Activated T-helper 1 cell treated with Interleukin-2 at 50 U/mL for 16 hours (primary cell): ENCODE results near the gene ACP5.
"Not testable (repeated sequence)": the region's sequence is repeated elsewhere in the genome, so short reads cannot be mapped to it uniquely, and the experiment has no call there.

Experiments used
- DNase-seq: peaks from one replicate; pipeline ENCODE4 v3.0.0-alpha.2; 2020; ENCODE audit warnings: low read depth

ACP5 gene

DNA sequence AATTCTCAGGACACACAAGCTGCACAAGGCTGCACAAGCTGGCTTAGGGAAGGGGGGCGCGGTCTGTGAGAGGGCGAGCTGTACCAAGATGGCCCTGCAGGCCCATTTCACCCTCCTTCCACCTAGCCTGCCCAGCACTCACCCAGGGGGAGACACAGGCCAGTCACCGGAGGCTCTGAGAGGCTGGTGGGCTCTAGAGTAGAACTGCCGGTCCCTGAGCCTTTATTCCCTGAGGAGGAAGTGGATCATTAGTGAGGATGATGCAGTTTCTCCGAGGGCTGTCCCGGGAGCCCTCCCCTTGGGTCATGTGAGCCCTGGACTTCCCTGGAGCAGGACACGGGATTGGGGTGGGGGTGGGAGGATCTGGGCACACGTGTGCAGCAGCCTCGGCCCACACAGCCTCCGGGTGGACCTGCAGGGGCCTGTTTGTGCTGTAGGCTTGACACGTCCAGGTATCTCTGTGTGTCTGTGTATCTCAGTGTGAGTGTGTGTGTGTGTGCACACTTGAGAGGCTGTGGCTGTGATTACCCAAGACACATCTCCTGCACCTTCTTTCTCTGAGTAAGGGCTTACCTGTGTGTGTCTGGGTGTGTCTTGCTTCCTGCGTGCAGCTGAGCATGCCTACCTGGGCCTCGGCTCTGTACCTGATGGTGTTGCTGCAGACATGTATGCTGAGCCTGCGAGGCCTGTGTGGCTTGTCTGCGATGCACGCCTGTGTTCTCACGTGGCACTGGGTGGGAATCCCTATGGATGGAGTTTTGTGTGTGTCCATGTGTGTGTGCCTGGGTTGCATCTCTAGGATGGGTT lies at the start of gene ACP5:
Gene ACP5, minus strand, starts transcription at position 195 of the 807 bp plus-strand sequence. CDS start 328 bp downstream, outside the sequence.
- no peak for DNase-seq

DNA sequence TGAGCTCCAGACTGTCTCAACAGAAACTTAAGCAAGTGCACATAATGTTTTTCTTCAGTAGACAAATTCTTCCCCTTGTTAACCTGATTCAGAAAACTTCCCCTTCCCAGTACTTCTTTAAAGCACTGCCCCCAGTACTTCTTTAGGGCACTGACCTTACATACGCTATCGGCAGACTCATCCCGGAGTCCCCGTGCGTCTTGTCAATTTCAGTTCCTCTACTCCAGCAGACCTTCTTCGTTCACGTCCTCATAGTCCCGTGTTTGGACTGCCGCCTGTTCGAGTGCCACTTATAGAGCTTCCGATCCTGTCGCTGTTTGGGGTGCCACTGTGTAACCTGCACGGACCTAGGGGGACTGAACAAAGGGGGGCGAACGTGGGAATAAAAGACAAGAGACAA lies 48.8 kb upstream of the ACP5 start:
- no peak for DNase-seq

DNA sequence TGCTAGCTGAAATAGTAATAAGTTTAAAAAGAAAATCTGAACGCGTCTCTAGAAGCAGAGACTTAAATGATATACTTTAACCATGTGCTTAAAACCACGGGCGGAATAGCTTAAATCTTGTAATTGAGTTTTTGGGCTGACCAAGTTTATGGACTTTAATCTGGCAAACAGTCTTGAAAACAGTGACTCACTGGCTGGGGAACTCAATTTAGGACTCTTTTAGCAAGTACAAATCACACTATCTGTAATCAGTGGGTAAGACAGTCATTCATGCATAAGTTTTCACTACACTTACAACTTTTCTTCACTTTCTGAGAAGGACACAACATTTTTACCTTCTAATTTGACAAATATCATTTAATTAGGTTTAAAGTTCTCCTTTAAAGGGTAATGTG lies 46.6 kb upstream of the ACP5 start:
- no peak for DNase-seq

DNA sequence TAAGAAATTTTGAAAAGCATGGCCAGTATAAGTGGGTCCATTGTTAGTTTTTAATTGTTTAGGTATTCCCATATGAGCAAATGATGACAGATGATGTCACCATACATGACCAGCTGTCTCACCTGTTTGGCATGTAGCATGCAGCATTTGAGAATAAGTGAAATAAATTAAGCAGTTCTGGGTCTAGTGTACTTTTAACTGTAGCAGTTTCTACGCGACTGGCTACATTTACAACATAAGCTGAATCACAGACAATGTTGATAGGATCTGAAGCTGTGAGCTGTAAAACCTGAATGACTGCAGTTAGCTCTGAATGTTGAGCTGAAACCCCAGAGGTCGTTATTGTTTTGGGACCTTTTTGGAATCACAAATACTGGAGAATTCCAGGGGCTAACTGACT lies 45.0 kb upstream of the ACP5 start:
- not testable (repeated sequence) for DNase-seq

DNA sequence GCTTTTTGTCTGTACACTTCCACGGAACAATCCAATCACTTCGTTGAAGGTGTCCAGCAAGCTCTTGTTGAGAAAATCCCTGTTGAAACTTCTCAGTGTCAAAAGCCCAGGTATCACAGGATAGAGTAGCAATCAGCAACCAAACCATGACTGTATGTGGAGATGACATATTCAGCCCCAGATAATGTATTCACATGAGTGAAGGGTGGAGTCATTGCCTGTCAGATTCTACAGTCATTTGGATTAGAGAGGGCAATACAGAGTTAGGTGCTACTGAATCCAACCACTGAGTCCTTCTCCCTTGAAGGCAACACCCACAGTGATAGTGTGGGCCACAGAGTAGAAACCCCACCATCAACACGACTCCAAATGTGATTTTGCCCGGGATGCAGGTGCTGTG lies 43.1 kb upstream of the ACP5 start:
- no peak for DNase-seq

DNA sequence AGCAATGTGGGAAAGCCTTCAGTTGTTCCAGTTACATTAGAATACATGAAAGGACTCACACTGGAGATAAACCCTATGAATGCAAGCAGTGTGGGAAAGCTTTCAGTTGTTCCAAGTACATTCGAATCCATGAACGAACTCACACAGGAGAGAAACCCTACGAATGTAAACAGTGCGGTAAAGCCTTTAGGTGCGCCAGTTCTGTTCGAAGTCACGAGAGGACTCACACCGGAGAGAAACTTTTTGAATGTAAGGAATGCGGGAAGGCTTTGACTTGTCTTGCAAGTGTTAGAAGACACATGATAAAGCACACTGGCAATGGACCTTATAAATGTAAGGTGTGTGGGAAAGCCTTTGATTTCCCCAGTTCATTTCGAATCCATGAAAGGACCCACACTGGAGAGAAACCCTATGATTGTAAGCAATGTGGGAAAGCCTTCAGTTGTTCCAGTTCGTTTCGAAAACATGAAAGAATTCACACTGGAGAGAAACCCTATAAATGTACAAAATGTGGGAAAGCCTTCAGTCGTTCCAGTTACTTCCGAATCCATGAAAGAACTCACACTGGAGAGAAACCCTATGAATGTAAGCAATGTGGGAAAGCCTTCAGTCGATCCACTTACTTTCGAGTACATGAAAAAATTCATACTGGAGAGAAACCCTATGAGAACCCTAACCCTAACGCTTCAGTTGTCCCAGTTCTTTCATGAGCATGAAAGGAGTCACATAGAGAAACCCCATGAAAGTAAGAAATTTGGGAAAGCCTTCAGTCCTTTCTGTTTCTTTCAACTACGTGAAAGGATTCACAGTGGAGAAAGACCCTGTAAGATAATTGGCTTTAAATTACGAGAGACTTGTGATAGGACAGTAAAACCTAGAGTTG lies 40.0 kb upstream of the ACP5 start:
- no peak for DNase-seq

DNA sequence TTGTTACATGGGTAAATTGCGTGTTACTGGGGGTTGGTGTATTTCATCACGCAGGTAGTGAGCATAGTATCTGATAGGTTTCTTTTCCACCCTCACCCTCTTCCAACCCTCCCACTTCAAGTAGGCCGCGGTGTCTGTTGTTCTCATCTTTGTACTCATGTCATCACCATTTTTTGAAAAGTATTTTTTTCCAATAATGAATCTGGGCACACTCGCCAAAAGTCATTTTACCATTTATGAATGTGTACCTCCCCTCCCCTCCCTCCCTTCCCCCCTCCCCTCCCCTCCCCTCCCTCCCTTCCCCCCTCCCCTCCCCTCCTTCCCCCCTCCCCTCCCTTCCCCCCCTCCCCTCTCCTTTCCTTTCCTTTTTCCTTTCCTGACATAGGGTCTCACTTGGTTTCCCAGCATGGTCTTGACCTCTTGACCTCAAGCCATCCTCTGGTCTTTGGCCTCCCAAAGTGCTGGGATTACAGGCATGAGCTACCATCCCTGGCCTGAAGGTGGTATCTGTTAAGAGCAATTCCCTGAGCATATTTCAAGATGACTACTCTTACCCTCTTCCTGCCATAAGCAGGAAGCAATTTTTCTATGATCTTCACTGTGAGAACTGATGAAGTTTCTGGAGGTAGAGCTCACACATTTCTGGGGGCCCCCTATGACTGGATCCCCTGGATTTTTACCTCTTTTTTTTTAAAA lies 35.5 kb upstream of the ACP5 start:
- no peak for DNase-seq

DNA sequence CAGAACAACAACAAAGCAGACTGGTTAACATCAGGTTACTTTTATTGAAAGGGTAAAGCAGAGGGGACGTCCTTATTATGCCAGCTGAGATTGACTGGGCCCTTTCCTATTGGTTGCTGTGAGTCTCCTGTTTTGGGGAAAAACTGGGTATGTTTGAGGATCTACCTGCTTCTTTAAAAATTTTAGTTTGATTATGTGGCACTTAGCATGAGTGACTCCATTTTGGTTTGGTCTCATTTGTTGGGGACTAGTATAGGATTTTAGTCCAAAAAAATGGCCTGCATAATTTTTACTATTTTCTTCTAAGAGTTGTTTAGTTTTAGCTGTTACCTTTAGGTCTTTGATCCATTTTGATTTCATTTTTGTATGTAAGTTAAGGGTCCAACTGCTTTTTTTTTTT lies 34.3 kb upstream of the ACP5 start:
- no peak for DNase-seq

DNA sequence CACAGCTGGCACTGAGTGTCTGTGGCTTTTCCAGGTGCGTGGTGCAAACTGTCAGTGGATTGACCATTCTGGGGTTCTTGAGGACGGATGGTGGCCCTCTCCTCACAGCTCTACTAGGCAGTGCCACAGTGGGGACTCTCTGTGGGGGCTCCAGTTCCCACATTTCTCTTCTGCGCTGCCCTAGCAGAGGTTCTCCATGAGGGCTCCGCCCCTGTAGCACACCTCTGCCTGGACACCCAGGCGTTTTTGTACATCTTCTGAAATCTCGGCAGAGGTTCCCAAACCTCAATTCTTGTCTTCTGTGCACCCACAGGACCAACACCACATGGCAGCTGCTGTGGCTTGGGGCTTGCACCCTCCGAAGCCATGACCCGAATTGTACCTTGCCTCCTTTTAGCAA lies 29.0 kb upstream of the ACP5 start:
- DNase-seq: no peak

DNA sequence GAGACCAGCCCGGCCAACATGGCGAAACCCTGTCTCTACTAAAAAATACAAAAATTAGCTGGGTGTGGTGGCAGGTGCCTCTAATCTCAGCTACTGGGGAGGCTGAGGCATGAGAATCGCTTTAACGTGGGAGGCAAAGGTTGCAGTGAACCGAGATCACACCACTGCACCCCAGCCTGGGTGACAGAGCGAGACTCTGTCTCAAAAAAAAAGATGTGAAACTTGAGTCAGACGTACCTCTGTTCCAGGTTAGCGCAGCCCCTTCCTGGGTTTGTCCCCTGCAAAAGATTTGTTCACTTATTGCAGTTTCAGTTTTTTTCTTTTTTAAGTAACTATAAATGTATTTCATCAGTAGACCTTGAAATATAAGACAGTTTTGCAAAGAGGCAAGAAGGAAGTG lies 22.3 kb upstream of the ACP5 start:
- DNase-seq: not testable (repeated sequence)

DNA sequence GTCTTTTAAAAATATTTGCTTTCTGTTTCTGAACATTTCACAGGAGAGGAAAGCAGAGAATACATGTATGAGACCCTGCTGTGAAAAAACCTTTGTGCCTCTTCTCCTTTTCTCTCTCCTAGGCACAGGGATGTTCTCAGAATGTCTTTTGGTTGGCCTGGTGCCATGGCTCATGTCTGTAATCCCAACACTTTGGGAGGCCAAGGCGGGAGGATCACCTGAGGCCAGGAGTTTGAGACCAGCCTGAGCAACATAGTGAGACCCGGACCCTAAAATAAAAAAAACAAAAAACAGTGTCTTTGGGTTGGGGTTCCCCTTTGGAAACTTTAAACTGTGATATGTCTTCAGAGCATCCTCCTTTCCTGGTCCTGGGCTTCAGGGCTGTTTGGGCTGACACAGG lies 21.3 kb upstream of the ACP5 start:
- no peak for DNase-seq

DNA sequence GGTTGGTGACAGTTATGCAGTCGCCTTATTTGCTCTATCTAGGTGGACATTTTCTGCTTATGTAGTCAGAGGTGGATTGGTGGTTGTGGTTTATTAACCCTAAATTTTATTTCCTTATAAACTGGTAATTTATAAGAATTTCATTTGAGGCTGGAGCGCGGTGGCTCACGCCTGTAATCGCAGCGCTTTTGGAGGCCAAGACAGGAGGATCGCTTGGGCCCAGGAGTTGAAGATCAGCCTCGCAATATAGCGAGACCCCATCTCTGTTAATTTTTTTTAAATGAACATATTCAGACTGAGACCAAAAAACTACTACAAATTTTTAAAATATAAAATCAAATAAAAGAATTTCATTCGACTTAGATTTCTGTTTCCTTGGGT lies 20.6 kb upstream of the ACP5 start:
- DNase-seq: no peak

DNA sequence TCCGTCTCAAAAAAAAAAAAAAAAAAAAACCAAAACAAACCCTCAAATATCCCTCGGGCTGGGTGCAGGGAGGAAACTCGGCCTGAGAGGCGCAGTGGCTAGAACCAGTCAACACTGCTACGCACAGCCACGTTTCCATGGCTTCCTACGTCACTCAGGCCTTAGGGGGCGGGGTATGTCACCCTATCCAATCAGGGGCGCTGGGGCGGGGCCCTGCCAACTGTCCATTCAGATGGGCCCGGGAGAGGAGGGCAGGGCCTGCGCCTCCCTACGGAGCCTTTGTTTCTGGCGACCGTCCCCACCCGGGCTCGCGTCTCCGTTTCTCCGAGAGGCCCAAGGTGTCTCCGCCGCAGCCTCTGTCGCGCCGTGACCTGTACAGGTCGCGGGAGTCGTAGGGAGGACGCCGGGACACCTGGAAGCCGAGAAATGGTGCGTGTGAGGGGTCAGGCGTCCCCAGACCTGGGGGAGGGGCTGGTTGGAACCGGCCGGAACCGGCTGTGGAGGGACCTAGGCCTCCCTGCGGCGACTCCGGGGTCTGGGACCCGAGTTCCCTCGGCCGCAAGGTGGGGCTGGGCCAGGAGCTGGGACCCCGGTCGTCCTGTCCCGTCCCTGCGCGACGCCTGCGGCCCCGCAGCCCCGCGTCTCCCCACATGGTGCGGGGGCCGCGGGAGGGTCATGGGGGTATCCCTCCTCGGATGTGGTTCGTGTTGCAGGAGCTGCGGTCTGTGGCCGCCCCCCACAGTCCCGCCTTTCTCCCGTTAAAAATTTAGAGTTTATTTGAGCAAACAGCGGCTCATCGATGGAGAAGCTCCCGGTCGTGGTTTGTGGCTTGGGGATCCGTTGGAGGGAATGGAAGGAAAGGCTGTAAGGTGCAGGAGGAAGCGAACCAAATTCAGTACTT lies 20.0 kb upstream of the ACP5 start, which contains the start of gene ZNF627:
Gene ZNF627, plus strand, starts transcription at position 282 of the 901 bp plus-strand sequence. Its CDS starts 145 bp downstream, at position 427.
- peak; percentile 91 for DNase-seq

DNA sequence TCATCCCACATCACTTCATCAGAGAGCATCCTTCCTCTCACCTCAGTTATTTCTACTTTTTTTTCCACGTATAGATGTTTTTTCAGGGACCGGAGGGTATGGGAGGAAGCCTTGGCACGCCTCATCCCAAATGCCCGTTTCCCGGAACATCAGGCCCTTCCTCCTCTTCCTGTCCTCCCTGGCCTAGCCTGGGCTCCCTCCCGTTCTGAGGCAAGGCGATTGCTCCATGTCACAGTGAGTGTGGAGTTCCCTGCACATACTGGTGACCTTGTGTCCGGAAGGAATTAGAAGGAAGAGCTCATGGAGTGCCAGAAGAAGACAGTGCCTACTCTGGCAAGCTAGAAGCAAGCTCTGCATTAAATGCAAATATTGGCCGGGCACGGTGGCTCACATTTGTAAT lies 18.7 kb upstream of the ACP5 start:
- DNase-seq: no peak

DNA sequence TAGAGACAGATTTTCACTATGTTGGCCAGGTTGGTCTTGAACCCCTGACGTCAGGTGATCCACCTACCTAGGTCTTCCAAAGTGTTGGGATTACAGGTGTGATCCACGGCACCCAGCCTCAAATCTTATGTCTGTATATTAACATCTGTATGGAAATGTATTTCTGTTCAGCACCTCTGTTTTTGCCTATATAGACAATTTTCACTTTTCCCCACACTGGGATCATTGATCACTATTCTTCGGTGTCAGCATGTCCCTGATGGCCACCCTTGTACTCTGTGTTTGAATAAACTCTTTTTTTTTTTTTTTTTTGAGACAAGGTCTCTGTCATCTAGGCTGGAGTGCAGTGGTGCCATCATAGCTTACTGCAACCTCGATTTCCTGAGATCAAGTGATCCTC lies 16.6 kb upstream of the ACP5 start:
- no peak for DNase-seq

DNA sequence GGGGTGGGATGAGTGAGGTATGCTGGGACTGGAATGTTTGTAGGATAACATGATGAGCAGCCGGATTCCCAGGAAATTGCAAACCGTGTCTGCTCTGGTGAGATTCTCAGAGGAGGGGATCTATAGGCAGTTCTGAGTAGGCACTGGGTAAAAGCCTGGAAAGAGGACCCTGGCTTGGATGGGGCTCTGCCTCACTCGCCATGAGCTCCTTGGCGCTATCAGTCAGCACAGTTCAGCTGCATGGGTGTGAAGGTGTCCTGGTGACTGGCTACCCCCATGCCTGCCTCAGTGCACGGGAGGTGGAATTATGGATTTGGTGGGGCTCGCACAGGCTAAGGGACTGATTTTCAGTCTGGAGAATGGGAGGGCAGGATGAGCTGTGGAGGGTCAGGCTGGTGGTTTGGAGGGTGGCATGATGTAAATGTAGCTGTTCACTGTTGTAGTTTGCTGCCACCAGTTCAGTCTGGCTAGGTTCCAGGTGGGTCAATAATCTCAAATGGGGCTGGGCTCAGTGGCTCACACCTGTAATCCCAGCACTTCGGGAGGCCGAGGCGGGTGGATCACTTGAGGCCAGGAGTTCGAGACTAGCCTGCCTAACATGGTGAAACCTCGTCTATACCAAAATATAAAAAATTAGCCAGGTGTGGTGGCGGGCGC lies 10.7 kb upstream of the ACP5 start:
- no peak for DNase-seq

DNA sequence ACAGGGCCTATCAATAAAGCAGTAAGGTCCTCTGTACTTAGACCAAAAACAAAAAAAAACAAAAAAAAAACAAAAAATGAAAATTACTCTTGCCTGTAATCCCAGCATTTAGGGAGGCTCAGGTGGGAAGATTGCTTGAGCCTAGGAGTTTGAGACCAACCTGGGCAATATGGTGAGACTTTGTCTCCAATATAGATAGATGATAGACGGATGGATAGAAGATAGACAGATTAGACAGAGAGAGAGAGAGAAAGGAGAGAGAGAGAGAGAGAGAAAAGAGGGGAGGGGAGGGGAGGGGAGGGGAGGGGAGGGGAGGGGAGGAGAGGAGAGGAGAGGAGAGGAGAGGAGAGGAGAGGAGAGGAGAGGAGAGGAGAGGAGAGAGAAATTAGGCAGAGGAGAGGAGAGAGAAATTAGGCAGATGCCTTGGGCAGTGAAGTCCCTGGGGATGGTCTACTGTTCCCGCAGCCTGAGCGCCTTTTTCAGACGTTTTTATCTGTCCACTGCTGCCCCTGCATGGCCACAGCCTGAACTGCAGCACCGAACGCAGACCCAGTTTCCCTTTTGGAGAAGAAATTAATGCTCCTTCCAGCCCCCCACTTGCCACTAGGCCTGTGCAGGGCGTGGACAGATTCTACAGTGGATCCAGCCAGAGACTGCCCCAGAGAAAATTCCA lies 10.0 kb upstream of the ACP5 start:
- peak; percentile 52 for DNase-seq

DNA sequence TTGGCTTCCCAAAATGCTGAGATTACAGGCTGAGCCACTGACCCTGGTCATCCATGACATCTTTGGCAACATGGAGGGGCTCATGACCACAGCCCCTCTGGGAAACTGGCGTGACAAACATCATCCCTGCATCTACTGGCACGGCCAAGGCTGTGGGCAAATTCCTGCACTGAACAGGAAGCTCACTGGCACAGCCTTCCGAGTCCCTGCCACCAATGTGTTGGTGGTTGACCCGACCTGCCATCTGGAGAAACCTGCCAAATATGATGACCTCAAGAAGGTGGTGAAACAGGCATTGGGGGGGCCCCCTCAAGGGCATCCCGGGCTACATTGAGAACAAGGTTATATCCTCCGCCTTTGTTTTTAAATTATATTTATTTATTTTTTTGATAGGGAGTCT lies 8.9 kb upstream of the ACP5 start:
- DNase-seq: no peak

DNA sequence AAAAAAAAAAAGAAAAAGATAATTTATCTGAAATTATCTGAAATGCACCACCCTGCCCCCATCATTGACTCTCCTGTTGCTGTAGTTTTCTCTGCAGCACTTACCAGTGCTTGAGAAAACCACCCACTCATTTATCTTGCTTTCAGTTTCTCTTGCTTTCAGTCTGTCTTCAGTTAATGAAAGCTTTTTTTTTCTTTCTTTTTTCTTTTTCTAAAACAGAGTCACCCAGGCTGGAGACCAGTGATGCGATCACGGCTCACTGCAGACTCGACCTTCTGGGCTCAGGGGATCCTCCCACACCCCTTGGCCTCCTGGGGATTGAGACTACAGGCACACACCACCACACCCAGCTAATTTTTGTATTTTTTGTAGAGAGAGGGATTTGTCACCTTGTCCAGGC lies 4.3 kb upstream of the ACP5 start:
- DNase-seq: no peak

DNA sequence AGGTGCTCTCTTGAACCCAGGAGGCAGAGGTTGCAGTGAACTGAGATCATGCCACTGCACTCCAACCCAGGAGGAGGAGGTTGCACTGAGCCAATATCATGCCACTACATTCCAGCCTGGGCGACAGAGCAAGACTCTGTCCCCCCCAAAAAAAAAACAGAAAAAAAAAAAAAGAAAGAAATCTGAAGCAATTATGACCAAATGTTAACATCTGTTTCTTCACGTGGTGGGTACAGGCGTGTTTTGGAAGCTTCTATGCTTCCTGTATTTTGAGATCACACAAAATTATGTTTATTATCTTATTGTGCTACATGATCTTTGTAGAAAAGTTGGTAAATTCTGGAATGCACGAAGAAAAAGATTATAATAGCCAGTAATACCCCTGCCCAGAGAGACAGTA lies 2.7 kb upstream of the ACP5 start:
- no peak for DNase-seq
